NCI-H2107 treated with DMSO at 0.1 percent for 48 hours (cell line): Measurements from ENCODE around the gene ZGPAT.

Experiments
- DNase-seq: peaks from one replicate; lab custom pipeline; 2025; ENCODE audit not compliant: unreplicated experiment; lab: John Stamatoyannopoulos, UW

The ZGPAT gene

DNA sequence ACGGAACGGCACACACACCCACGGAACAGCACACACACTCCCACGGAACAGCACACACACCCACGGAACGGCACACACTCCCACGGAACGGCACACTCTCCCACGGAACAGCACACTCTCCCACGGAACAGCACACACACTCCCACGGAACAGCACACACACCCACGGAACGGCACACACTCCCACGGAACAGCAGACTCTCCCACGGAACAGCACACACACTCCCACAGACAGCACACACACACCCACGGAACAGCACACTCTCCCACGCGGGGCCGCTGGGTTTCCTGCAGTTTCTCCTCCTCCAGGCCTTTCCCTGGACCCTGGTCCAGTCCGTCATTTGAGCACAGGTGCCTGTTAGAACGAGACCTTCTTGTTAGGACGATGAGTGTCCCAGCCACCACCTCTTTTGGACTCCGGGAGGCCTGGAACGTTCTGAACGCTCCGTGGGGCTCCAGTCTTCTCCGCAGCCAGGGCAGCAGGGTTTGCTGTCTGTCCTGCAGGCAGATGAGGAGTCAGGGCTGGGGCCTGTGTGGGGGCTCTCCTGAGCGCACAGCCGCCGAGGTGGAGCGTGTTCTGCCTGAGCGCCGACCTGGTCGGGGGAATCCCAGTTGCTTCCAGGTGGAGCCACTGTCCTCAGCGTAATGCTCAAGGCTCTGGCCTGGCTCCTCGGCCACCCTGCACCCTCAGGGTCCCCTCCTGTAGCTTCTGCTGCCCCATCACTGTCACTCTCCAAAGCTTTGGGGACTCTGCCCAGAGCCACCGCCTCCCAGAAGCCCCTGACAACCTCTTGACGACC is 29.0 kb upstream of the ZGPAT start:
- no peak for DNase-seq

DNA sequence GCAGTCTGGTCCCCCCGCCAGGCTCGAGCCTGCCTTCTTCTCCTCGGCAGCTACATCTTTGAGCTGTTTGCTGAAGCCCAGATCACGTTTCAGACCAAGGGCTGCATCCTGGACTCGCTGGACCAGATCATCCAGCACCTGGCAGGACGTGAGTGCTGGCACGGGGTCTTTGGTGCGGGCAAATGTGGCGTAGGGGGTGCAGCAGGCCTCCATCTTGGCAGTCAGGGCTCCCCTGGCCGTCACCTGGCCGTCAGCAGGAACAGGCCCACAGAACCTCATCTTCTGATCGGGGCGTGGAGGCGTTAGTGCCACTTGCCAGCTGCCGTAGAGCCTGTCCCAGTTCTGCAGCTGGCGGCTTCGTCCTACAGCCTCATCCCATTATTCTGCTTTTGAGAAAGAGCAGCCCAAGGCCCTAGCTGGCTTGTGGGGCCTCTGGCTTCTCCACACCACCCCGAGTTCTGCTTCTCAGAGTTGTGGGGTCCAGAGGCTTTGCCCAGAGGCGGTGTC is 28.0 kb upstream of the ZGPAT start:
- DNase-seq: no peak

DNA sequence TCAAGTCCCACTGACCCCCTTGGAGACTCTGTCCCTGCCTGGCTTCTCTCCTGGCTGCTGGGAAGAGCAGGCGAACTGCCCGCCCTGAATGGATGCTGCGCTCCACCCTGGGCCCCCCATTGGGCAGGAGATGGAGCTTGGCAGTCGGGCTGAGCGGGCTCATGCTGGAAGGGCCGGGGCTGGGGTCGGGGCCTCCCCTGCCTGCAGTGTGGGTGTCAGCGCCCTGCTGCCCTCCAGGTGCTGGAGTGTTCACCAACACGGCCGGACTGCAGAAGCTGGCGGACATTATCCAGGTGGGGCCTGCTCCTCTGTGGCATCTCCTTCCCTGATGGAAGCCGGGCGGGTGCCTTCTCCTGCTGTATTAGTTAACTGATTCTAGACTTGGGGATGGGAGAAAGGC is 27.4 kb upstream of the ZGPAT start:
- no peak for DNase-seq

DNA sequence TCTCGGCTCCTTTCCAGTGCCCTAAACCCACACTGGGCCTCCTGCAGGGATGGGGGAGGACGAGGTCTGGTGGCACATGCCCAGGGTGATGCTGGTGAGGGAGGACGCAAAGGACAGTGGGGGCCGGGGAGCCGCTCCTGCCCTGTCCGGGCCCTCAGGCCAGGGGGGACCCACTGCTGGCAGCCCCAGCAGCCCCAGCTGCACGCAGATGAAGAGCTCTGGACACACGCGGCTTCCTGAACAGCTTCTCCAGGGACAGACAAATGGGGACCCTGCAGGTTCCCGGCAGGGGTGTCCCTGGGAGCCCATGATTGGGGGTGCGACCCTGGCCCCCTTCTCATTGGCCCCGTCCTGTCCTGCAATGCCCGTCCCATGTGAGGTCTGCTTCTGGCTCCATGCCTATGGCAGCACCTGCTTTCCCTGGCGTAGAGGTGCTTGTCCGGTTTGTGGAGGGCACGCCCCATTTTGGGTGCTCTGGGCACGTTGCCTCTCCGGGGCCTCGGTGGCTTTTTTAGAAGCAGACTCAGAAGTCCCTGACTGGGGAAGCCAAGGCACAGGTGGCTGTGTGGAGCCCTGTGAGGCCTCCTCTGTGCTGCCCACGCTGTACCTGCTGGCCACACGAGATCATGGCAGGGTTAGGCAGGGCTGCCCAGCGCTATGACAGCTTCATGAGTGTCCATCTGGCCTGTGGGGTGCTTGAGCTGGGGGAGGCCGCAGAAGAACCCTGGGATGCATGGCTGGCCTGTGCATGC is 26.8 kb upstream of the ZGPAT start:
- no peak for DNase-seq

DNA sequence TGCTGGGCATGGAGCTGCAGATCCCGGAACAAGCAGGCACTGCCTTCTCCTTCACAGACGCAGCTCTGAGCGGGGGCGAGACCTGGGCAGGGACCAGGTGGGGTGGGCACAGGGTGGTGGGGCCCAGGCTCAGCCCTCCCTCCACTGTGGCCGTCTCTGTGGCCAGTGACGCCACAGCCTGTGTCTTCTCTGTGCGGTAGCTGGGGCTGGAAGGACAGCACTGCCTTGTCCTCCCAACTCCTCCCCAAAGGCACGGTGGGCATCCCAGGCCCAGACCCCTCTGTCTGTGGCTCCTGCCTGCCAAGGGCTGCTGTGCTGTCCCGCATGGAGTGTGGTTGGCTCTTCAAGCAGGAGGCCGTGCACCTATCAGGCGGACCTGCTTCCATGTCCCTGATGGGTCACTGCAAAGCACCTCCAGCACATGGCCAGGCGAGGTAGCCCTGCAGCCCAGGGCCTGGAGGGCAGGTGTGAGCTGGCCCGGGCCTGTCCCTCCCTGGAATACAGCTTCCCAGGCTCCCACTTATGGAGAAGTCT is 26.2 kb upstream of the ZGPAT start:
- DNase-seq: no peak

DNA sequence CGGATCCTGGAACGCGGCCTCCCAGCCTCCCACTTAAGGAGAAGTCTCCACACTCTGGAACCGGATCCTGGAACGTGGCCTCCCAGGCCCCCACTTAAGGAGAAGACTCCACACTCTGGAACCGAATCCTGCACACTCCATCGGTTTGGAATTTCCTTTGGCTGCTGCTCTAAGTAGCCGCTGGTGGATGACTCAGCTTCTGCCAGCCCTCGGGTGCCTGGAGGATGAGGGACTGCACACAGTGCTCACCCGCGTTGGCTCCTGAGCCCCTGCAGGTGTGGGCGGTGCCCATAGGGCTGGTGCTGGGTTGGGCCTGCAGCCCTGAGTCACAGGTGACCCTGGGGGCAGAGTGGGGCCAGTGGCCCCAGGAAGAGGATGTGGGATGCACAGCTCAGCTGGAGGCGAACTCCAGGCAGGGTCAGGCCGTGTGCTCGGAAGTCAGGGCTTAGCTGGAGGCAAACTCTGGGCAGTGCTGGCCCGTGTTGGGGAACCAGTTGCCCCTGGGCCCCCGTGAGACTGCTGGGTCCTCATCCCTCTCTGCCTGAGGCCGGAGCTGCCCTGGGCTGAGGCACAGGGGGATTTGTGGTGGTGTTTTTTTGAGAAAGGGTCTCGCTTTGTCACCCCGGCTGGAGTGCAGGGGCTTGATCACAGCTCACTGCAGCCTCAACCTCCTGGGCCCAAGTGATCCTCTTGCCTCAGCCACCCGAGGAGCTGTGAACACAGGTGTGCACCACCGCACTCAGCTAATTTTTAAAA is 25.3 kb upstream of the ZGPAT start:
- no peak for DNase-seq

DNA sequence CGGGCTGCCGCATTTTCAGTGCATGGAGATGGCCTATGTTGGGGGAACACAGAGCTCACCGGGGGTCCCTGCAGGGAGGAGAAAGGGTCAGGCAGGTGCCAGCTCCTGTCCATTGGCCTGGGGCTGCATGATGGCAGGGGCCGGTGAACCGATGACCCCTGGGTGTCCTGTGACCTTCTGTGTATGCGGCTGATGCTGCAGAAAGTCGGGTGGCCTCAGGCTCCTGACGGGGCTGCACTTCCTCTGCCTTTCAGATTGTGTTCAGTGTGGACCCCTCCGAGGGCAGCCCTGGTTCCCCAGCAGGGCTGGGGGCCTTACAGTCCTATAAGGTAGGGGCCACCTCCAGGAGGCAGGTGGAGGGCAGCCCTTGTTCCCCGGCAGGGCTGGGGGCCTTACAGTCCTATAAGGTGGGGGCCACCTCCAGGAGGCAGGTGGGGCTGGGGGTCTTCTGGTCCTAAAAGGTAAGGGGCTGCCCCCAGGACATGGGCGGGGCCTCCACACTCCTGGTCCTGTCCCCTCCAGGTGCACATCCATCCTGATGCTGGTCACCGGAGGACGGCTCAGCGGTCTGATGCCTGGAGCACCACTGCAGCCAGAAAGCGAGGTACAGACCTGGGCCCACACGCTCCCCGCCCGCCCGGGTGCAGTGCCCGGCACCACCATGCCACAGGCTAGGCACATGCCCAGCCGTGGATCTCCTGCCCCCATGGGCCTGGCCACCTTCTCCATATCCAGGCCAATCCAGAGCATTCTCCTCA is 22.4 kb upstream of the ZGPAT start:
- no peak for DNase-seq

DNA sequence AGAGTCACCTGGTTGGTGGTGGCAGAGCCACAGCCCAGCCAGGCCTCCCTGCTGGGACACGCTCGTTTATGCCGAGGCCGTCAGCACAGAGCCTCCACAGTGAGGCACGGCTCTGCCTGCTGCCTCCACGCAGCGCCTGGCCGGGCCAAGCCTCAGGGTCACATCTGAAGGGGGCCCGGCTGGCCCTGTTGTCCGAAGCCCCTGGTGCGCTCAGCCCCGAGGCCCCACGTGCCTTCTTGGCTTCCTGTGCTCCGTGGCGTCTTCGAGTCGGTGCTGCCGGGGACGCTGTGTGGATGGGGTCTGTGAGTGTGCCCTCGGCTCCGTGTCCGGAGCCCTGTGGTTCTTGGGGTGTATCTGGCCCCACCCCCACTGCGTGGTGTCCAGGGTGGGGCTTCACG is 21.7 kb upstream of the ZGPAT start:
- DNase-seq: no peak

DNA sequence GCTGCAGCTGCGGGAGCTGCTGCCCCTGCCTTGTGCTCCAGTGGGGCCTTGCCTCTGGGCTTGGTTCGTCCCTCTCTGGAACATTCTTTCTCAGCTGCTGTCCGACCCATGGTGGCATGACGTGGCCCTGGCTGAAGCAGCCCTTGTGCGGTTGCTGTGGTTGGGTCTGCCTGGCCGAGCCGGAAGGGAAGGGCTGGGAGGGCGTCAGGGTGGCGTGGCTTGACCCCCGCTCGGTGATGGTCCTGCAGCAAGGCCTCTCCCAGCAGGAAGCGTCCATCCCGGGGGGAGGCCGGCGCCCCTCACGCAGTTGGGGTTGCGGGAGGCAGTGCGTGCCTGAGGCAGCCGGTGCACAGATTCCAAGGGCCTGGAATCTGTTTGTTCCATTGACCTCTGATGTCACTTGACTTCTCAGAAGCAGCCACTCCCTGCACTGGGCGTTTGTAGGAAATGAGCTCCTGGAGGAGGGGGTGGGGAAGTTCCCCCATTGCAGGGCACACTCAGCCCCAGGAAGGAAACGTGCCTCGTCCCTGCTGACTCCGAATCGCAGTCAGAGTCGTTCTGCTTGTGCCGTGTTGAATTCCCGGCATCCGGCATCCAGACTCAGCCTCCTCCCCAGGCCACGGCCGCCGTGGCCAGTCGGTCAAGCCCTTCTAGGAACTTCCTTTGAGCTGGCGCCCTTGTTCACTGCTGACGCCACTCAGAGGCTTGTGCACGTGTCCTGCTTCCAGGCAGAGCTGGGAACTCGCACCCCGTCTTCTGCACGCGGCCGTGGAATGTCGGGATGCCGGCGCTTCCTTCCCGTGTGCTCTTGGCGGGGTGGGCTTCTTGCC is 21.1 kb upstream of the ZGPAT start:
- no peak for DNase-seq

DNA sequence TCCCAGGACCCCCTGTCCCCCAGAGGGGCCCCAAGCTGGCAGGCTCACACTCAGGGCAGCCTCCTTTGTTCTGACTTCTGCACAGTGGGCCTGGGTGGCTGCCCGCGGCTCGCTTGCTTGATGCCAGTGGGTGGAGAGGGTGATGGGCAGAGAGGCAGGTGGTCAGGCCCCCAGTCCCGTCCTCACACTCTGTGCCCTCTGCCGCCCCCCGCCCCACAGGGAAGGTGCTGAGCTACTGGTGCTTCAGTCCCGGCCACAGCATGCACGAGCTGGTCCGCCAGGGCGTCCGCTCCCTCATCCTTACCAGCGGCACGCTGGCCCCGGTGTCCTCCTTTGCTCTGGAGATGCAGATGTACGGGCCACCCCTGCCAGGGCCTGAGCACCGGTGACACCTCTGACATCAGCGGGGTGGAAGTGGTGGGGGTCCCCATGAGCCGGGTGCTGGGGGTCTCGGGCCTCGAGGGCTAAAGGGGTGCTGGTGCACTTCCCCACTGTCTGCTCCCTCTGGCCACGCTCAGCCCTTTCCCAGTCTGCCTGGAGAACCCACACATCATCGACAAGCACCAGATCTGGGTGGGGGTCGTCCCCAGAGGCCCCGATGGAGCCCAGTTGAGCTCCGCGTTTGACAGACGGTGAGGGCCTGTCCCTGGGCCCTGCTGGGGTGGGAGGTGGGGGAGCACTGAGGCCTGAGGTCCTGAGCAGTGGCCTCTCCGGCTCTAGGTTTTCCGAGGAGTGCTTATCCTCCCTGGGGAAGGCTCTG is 20.2 kb upstream of the ZGPAT start:
- DNase-seq: no peak

DNA sequence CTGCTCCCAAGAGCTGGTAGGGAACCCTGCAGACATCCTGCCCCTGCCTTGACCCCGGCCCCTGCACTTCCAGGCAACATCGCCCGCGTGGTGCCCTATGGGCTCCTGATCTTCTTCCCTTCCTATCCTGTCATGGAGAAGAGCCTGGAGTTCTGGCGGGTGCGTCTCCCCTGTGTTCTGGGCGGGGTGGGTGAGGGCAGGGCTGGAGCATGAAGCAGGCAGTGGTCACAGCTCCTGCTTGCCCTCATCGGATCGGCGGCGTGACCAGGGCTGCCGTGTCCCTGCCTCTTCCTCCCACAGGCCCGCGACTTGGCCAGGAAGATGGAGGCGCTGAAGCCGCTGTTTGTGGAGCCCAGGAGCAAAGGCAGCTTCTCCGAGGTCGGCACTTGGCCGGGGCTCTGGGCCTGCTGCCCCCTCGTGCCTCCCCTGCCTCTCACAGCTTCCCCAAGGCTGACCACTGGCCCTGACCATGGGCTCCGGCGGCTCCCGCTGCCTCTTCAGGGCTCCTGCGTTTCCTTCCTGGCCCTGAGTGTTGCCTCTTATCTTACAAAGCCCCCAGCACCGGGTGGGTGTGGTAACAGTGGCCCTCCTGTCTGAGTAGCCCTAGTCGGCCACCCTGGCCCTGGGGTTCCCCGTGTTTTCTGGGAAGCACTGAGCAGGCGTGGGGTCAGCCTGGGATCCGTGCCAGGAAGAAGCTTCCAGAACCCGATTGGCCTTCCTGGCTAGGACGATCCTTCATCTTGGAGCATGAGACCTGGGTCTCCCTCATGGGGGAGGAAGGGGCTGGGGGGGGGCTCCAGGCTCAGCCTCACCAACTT is 19.4 kb upstream of the ZGPAT start:
- no peak for DNase-seq

DNA sequence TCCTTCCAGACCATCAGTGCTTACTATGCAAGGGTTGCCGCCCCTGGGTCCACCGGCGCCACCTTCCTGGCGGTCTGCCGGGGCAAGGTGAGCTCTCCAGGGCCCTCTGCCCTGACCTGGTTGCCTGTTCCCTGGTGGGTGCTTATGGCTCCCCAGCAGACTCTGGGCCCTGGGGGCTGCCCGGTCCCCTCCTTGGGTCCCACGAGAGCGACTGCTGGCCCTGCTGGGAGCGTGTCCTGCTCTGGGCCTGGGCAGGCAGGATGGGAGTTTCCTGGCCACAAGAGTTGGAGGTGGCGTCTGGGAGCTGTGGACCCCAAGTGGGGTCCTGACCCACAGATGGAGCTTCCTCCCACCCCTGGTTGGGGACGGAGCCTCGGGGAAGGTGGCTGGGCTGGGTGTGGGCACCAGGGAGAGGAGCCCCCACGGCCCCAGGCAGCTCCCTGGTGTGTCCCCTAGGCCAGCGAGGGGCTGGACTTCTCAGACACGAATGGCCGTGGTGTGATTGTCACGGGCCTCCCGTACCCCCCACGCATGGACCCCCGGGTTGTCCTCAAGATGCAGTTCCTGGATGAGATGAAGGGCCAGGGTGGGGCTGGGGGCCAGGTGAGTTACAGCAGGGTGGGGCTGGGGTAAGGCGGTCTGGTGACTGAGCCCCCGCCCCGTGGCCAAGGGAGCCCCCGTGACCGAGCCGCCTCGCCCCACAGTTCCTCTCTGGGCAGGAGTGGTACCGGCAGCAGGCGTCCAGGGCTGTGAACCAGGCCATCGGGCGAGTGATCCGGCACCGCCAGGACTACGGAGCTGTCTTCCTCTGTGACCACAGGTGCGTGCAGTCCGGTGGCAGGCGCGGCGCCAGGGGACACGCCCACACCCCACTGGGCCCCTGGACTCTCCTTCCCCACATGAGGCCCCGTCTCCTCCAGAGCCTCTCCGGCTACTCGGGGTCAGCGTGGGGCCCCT is 18.5 kb upstream of the ZGPAT start:
- no peak for DNase-seq

DNA sequence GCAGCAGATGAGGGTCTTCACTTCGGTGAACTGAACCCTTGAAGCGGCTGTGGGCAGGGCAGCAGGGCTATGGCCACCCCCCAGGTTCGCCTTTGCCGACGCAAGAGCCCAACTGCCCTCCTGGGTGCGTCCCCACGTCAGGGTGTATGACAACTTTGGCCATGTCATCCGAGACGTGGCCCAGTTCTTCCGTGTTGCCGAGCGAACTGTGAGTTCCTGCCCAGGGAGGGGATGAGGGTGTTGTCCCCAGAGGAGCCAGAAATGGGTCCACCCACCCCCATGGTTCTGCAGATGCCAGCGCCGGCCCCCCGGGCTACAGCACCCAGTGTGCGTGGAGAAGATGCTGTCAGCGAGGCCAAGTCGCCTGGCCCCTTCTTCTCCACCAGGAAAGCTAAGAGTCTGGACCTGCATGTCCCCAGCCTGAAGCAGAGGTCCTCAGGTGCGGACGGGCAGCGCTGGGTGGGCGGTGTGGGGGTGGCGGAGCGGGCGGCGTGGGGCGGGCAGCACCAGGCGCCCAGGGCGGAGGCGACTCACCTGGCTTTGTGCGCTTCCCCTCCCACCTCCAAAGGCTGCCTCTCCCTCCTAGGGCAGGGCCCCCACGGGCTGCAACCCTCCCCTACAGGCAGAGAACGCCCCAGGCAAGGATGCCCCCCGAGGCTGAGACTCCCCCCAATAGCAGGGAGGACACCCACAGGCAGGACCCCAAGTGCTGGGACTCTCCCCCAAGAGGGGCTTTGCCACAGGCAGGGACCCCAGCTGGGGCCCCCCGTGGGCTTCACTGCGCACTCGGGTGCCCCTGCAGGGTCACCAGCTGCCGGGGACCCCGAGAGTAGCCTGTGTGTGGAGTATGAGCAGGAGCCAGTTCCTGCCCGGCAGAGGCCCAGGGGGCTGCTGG is 17.6 kb upstream of the ZGPAT start:
- no peak for DNase-seq

DNA sequence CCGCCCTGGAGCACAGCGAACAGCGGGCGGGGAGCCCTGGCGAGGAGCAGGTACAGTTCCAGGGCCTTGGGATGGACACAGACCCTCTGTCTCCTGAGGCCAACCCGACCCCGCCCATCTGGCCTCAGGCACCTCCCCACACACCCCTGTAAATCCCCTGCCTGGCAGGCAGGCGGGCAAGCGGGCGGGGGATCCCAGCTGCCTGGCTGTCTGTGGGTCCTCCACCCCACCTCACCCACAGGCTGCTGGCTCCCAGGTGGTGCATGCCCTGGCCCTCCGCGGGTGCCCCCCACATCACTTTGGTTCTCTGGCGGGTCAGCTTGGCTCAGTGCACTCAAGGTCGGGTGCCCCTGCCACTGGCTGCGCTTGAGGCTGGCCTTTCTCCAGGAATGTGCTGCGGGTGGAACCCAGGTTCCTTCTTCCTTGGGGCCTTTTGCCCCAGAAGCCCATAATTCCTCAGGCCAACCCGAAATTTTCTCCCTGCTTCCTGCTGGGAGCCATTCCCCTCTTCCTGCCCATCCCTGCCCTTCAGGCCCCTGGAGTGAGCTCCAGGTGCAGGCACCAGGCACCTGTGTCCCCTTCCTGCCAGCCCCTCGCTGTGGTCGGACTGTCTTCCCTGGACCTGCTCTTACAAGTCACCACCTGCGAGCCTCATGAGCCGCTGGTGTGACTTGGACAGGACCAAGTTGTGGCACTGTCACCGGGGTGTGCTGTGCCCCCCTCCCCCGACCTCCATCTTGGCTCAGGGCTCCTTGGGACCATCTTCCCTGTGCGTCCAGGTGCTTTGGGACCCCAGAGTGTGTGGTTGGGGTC is 16.7 kb upstream of the ZGPAT start:
- DNase-seq: no peak

DNA sequence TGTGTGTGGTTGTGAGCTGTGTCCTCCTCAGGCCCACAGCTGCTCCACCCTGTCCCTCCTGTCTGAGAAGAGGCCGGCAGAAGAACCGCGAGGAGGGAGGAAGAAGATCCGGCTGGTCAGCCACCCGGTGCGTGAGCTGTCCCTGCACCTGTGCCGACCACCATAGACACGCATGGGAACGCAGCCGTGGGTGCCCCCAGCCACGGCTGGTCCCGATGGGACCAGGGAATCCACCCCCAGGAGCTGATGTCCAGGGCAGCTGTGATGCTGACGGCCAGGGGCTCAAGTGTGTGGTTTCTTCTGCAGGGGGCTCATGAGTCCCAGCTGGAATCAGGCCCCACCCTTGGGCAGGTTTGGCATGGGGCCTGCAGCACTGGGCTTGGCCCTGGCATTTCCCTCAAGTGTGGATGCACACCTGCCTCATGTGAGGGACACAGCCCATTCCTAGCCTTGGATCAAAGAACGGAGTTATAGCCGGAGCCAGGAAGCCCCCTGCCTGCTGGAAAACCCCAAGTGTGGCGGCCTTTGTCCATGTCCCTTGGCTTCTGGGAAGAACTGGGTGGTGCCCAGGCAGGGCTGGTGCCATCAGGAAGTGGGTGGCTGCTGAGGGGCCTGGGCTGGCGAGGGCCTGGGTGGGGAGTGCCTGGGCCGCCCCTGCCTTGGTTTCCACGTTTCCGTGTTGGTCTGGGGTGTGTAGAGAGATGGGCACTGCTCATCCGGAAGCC is 16.0 kb upstream of the ZGPAT start:
- no peak for DNase-seq
